Measurements from ENCODE around the gene LRIG1.

Gene LRIG1

DNA sequence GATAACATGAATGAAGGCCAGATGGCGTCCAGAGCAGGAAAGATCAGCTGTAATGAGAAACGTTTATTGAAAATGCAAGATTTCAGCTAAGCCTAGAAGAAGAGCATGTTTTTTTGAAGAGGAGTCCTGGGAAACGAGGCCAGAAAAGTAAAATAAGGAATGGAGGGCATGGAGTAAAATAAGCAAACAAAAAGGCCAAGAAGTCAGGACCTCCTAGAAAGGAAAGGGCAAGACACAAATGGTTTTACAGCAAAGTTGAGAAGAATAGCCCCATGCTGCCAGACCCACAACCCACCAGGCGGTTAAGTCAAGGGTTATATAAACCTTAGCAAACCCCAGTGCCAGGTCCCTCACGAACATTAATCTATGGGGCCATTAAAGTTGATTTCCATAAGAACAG is 30.5 kb downstream of the LRIG1 start:
- no peak overlapping the region for H2AFZ ChIP-seq (ENCODE audit: low read depth, low read length)
- H3K4me3 ChIP-seq (ENCODE audit: low read length) = no peak overlapping the region; the same call in 1 of the 2 replicates
- TF ChIP-seq, protein P1, sequence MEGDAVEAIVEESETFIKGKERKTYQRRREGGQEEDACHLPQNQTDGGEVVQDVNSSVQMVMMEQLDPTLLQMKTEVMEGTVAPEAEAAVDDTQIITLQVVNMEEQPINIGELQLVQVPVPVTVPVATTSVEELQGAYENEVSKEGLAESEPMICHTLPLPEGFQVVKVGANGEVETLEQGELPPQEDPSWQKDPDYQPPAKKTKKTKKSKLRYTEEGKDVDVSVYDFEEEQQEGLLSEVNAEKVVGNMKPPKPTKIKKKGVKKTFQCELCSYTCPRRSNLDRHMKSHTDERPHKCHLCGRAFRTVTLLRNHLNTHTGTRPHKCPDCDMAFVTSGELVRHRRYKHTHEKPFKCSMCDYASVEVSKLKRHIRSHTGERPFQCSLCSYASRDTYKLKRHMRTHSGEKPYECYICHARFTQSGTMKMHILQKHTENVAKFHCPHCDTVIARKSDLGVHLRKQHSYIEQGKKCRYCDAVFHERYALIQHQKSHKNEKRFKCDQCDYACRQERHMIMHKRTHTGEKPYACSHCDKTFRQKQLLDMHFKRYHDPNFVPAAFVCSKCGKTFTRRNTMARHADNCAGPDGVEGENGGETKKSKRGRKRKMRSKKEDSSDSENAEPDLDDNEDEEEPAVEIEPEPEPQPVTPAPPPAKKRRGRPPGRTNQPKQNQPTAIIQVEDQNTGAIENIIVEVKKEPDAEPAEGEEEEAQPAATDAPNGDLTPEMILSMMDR (IDR thresholded peaks at IDR 0.05; ENCODE audit: low read depth, low read length) = no peak
- TF ChIP-seq EZH2phosphoT487 (IDR thresholded peaks at IDR 0.05; ENCODE audit: low read depth) = no peak
- H3K9me3 ChIP-seq (ENCODE audit: insufficient read depth, low read length) = peaks cover 10% of the 10 kb centered on the region
- peaks cover 81% of the 10 kb centered on the region for H3K79me2 ChIP-seq (ENCODE audit: low read length)
- no peaks in the 10 kb centered on the region for H3K27me3 ChIP-seq (ENCODE audit: low read depth, low read length)
- no peak overlapping the region for H3K9ac ChIP-seq (ENCODE audit: low read length)
- peak overlapping the region; percentile 92 for H3K27ac ChIP-seq (ENCODE audit: low read length)
- H3K4me1 ChIP-seq (ENCODE audit: low read length) = peaks cover 82% of the 10 kb centered on the region
- H4K20me1 ChIP-seq (ENCODE audit: insufficient read depth, low read length) = no peaks in the 10 kb centered on the region
- no peak overlapping the region for H3K4me2 ChIP-seq (ENCODE audit: low read length)
- H3K36me3 ChIP-seq (replicated peaks; ENCODE audit: low read depth, low read length) = peaks cover 22% of the 10 kb centered on the region

DNA sequence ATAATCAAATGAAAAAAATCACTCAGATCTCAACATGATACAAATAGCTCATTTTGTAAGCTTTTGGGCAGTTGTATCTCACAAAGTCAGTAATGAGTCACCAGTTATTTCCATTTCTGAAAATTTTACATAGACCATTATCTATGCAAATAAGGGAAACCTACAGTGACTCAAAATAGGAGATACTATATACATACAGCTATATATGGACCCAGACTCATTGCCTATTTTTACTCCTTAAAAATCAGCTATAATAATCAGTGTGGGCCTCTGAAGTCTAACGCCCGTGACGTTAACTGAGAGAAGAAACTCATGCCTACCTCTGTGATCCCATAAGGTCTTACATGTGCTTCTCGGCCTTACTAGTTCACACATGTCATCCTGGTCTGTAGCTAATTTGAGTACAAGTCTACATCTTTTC is 31.6 kb downstream of the LRIG1 start:
- Histone ChIP-seq H3K4me1 (ENCODE audit: low read length) (peaks cover 71% of the 10 kb centered on the region), H3K9me3 (ENCODE audit: insufficient read depth, low read length) (peaks cover 10% of the 10 kb centered on the region), H3K36me3 (replicated peaks; ENCODE audit: low read depth, low read length) (peaks cover 22% of the 10 kb centered on the region), H3K27me3 (ENCODE audit: low read depth, low read length) (no peaks in the 10 kb centered on the region), H3K4me2 (ENCODE audit: low read length) (peak overlapping the region; percentile 90), H3K27ac (ENCODE audit: low read length) (peak overlapping the region; percentile 92), H3K4me3 (ENCODE audit: low read length) (peak overlapping the region; percentile 73), H2AFZ (ENCODE audit: low read depth, low read length) (no peak overlapping the region), H3K79me2 (ENCODE audit: low read length) (peaks cover 80% of the 10 kb centered on the region), H3K9ac (ENCODE audit: low read length) (peak overlapping the region; percentile 69), H4K20me1 (ENCODE audit: insufficient read depth, low read length) (no peaks in the 10 kb centered on the region)
- TF ChIP-seq, protein P1 (IDR thresholded peaks at IDR 0.05; ENCODE audit: low read depth, low read length) = no peak
- 0 out of 2 replicates have a peak, but pooled peaks have one; percentile 27 for TF ChIP-seq EZH2phosphoT487 (IDR thresholded peaks at IDR 0.05; ENCODE audit: low read depth)

DNA sequence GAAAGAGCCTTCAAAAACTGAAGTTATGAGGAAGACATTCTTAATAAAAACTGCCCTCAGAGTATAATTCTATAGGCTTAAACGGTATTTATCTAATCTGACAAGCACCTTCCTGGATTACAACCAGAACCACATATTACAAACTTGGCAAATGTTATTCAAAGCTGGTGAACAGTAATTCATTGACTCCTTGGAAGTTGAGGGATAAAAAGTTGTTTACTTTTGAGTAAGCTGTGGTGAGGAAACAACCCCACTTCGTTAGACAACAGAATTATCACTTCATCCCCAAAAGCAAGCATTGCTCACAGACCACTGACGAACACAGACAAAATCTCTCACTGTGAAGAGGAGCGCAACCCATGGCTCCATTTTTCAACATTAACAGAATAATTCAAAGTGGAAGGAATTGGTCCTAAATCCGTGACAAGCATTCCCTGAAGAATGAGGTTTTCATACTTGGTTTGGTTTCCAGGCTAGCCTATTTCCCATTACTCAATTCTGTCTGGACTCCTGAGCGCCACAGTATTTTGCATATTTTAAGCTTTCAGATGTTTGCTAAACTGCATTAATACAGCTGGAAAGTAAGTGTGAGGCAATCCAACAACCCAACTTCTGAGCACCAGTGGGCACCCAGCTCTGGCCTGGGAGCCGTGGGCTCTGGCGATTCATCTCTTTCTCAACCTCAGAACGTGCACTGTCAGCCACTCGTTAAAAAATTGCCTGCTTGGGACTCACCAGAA is 32.7 kb downstream of the LRIG1 start:
- peak overlapping the region; percentile 69 for H3K9ac ChIP-seq (ENCODE audit: low read length)
- H3K36me3 ChIP-seq (replicated peaks; ENCODE audit: low read depth, low read length) = peaks cover 22% of the 10 kb centered on the region
- H4K20me1 ChIP-seq (ENCODE audit: insufficient read depth, low read length) = no peaks in the 10 kb centered on the region
- H3K4me1 ChIP-seq (ENCODE audit: low read length) = peaks cover 60% of the 10 kb centered on the region
- peaks cover 10% of the 10 kb centered on the region for H3K9me3 ChIP-seq (ENCODE audit: insufficient read depth, low read length)
- no peak overlapping the region for H2AFZ ChIP-seq (ENCODE audit: low read depth, low read length)
- TF ChIP-seq, protein P1 (IDR thresholded peaks at IDR 0.05; ENCODE audit: low read depth, low read length) = no peak
- TF ChIP-seq EZH2phosphoT487 (IDR thresholded peaks at IDR 0.05; ENCODE audit: low read depth) = no peak
- peak overlapping the region; percentile 73 for H3K4me3 ChIP-seq (ENCODE audit: low read length)
- H3K27me3 ChIP-seq (ENCODE audit: low read depth, low read length) = no peaks in the 10 kb centered on the region
- peaks cover 80% of the 10 kb centered on the region for H3K79me2 ChIP-seq (ENCODE audit: low read length)
- H3K4me2 ChIP-seq (ENCODE audit: low read length) = peak overlapping the region; percentile 90
- peak overlapping the region; percentile 92 for H3K27ac ChIP-seq (ENCODE audit: low read length)

DNA sequence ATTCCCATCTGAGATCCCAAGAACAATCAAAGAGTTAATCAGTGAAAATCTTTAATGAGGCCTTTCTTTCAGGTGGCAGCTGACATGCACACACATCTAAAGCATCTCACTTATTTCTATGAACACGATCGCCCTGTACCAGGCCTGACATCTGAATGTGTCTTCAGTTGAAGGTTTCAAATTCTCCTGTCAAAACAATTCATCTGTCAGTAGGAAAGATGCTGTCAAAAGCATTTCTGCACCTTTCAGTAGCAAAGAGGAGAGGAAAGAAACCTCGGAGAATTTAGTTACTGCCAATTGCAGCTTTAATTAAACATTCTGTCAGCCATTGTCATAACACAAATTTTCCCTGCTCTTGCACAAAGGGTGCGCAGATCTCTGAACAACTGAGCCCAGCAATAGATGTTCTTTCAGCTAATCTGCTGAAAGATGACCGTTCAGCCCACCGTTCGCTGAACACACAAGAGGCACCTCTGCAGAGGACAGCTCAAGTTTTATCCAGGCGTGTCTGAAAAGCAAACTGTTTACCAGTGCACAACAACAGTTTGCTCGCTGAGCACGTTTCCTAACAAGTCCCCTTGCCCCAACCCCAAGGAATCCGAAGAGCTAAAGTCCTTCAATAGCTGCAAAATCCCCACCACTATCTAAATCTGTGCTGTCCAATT is 34.1 kb downstream of the LRIG1 start:
- Histone ChIP-seq H3K4me3 (ENCODE audit: low read length) (no peak overlapping the region), H3K9me3 (ENCODE audit: insufficient read depth, low read length) (peaks cover 10% of the 10 kb centered on the region), H3K27ac (ENCODE audit: low read length) (no peak overlapping the region), H3K36me3 (replicated peaks; ENCODE audit: low read depth, low read length) (peaks cover 26% of the 10 kb centered on the region), H3K79me2 (ENCODE audit: low read length) (peaks cover 87% of the 10 kb centered on the region), H2AFZ (ENCODE audit: low read depth, low read length) (no peak overlapping the region), H4K20me1 (ENCODE audit: insufficient read depth, low read length) (no peaks in the 10 kb centered on the region), H3K4me2 (ENCODE audit: low read length) (no peak overlapping the region), H3K4me1 (ENCODE audit: low read length) (peaks cover 47% of the 10 kb centered on the region), H3K9ac (ENCODE audit: low read length) (no peak overlapping the region), H3K27me3 (ENCODE audit: low read depth, low read length) (no peaks in the 10 kb centered on the region)
- TF ChIP-seq EZH2phosphoT487 (IDR thresholded peaks at IDR 0.05; ENCODE audit: low read depth) = no peak
- TF ChIP-seq, protein P1 (IDR thresholded peaks at IDR 0.05; ENCODE audit: low read depth, low read length) = no peak

All from OCI-LY3 (cell line).